ENCODE data around the gene MGST3. TPM values are rescaled to one million over a fixed set of nuclear protein-coding genes. Genes with fewer than 3 reads are reported as not detected.
"Not testable (repeated sequence)": the region's sequence is repeated elsewhere in the genome, so short reads cannot be mapped to it uniquely, and the experiment has no call there.

The MGST3 gene
- total RNA-seq, 1 experiment from 2014 or later: 235 TPM

GRCh38 chr1:165635329-165635728 is 4.3 kb downstream of the MGST3 start:
- Histone ChIP-seq H3K36me3 (replicated peaks; ENCODE audit: control insufficient read depth, insufficient read depth, low read length) (peaks cover 1% of the 10 kb centered on the region; the same call in 1 of the 2 replicates), H3K4me3 (ENCODE audit: insufficient read depth, low read depth, low read length) (no peak overlapping the region), H3K27me3 (ENCODE audit: control insufficient read depth, insufficient read depth, low read length) (no peaks in the 10 kb centered on the region)
- no peak for DNase-seq

GRCh38 chr1:165635823-165636222 is 4.8 kb downstream of the MGST3 start:
- Histone ChIP-seq H3K4me3 (ENCODE audit: insufficient read depth, low read depth, low read length) (no peak overlapping the region), H3K36me3 (replicated peaks; ENCODE audit: control insufficient read depth, insufficient read depth, low read length) (peaks cover 1% of the 10 kb centered on the region; the same call in 1 of the 2 replicates), H3K27me3 (ENCODE audit: control insufficient read depth, insufficient read depth, low read length) (no peaks in the 10 kb centered on the region)
- no peak for DNase-seq

GRCh38 chr1:165637427-165637826 is 6.4 kb downstream of the MGST3 start:
- no peak overlapping the region for H3K4me3 ChIP-seq (ENCODE audit: insufficient read depth, low read depth, low read length)
- H3K27me3 ChIP-seq (ENCODE audit: control insufficient read depth, insufficient read depth, low read length): no peaks in the 10 kb centered on the region
- peaks cover 1% of the 10 kb centered on the region; the same call in 1 of the 2 replicates for H3K36me3 ChIP-seq (replicated peaks; ENCODE audit: control insufficient read depth, insufficient read depth, low read length)
- DNase-seq: no peak

DNA sequence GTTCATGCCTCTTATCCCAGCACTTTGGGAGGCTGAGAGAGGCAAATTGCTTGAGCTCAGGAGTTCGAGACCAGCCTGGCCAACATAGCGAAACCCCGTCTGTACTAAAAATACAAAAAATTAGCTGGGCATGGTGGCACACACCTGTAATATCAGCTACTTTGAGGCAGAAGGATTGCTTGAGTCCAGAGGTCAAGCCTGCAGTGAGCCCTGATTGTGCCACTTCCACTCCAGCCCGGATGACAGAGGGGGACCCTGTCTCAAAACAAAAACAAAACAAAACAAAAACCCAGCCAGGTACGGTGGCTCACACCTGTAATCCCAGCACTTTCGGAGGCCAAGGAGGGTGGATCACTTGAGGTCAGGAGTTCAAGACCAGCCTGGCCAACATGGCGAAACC is 7.2 kb downstream of the MGST3 start:
- not testable (repeated sequence) for H3K27me3 ChIP-seq (ENCODE audit: control insufficient read depth, insufficient read depth, low read length); DNase-seq; H3K36me3 ChIP-seq (replicated peaks; ENCODE audit: control insufficient read depth, insufficient read depth, low read length); H3K4me3 ChIP-seq (ENCODE audit: insufficient read depth, low read depth, low read length)

DNA sequence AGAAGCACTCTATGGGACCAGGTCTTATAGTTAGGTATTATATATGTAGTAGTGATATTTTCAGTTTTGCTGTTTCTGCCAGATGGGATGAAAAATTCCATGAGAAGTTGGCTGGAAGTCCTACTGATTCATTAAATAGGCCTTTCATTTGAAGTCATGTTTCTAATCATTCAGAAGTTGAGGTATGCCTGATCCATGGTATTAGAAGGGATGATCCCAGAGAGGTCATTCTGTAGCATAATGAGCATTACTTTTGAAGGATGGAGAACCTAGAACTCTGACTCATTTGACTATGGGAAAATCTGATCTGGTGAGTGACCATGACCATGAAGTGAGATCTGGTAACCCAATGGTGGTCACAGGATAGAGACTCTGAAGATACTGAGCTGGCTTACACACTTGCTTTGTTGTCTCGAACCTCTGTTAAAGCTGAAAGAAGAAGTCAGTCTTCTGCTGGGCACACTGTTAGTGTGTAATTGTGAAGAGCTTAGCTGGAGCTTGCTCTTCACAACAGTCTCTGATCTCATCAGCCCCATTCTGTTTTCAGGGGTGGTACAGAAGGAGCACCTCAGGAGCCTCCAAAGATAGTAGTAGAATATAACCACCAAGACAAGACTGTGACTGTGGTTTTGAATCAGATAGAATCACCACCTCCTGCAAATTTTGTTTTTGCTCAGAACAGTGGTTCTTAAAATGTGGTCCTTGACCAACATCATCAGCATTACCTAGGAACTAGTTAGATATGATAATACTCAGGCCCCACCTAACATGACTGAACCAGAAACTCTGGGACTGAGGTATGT is 9.0 kb downstream of the MGST3 start:
- DNase-seq: no peak
- peaks cover 1% of the 10 kb centered on the region; the same call in 1 of the 2 replicates for H3K36me3 ChIP-seq (replicated peaks; ENCODE audit: control insufficient read depth, insufficient read depth, low read length)
- no peaks in the 10 kb centered on the region for H3K27me3 ChIP-seq (ENCODE audit: control insufficient read depth, insufficient read depth, low read length)
- H3K4me3 ChIP-seq (ENCODE audit: insufficient read depth, low read depth, low read length): no peak overlapping the region

- Histone ChIP-seq H3K27me3 (ENCODE audit: control insufficient read depth, insufficient read depth, low read length) (no peaks in the 10 kb centered on the region), H3K4me3 (ENCODE audit: insufficient read depth, low read depth, low read length) (no peak overlapping the region), H3K36me3 (replicated peaks; ENCODE audit: control insufficient read depth, insufficient read depth, low read length) (no peaks in the 10 kb centered on the region)
- no peak for DNase-seq
These were observed 10.4 kb downstream of the MGST3 start for GRCh38 chr1:165641231-165641987.

DNA sequence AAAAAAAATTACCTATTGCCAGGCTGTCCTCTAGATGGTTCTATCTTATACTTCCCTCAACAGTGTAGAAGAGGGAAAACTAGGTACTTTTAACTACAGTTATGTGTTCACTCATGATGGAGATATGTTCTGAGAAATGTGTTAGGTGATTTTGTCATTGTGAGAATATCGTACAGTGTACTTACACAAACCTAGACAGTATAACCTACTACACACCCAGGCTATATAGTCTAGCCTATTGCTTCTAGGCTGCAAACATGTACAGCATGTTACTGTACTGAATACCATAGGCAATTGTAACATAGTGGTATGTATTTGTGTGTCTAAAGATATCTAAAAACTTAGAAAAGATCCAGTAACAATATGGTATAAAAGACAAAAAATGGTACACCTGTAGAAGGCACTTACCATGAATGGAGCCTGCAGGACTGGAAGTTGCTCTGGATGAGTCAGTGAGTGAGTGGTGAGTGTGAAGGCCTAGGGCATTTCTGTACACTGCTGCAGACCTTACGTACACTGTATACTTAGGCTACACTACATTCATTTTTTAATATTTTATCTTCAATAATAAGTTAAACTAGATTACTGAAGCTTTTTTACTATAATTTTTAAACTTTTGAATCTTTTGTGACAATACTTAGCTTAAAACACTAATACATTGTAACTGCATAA is 13.2 kb downstream of the MGST3 start:
- no peak for DNase-seq
- Histone ChIP-seq H3K36me3 (replicated peaks; ENCODE audit: control insufficient read depth, insufficient read depth, low read length) (no peaks in the 10 kb centered on the region), H3K4me3 (ENCODE audit: insufficient read depth, low read depth, low read length) (no peak overlapping the region), H3K27me3 (ENCODE audit: control insufficient read depth, insufficient read depth, low read length) (no peaks in the 10 kb centered on the region)

- no peak overlapping the region for H3K4me3 ChIP-seq (ENCODE audit: insufficient read depth, low read depth, low read length)
- no peaks in the 10 kb centered on the region for H3K27me3 ChIP-seq (ENCODE audit: control insufficient read depth, insufficient read depth, low read length)
- DNase-seq: no peak
- H3K36me3 ChIP-seq (replicated peaks; ENCODE audit: control insufficient read depth, insufficient read depth, low read length): no peaks in the 10 kb centered on the region
These were observed 14.8 kb downstream of the MGST3 start for GRCh38 chr1:165645654-165646366.

GRCh38 chr1:165647517-165647916 is 16.5 kb downstream of the MGST3 start:
- Histone ChIP-seq H3K27me3 (ENCODE audit: control insufficient read depth, insufficient read depth, low read length) (no peaks in the 10 kb centered on the region), H3K4me3 (ENCODE audit: insufficient read depth, low read depth, low read length) (no peak overlapping the region), H3K36me3 (replicated peaks; ENCODE audit: control insufficient read depth, insufficient read depth, low read length) (no peaks in the 10 kb centered on the region)
- DNase-seq: no peak

- H3K4me3 ChIP-seq (ENCODE audit: insufficient read depth, low read depth, low read length): no peak overlapping the region
- H3K36me3 ChIP-seq (replicated peaks; ENCODE audit: control insufficient read depth, insufficient read depth, low read length): no peaks in the 10 kb centered on the region
- no peaks in the 10 kb centered on the region for H3K27me3 ChIP-seq (ENCODE audit: control insufficient read depth, insufficient read depth, low read length)
- no peak for DNase-seq
These were observed 16.9 kb downstream of the MGST3 start for GRCh38 chr1:165647970-165648369.

- DNase-seq: no peak
- H3K36me3 ChIP-seq (replicated peaks; ENCODE audit: control insufficient read depth, insufficient read depth, low read length): no peaks in the 10 kb centered on the region
- no peak overlapping the region for H3K4me3 ChIP-seq (ENCODE audit: insufficient read depth, low read depth, low read length)
- H3K27me3 ChIP-seq (ENCODE audit: control insufficient read depth, insufficient read depth, low read length): no peaks in the 10 kb centered on the region
These were observed 18.0 kb downstream of the MGST3 start for GRCh38 chr1:165648919-165649572.

DNA sequence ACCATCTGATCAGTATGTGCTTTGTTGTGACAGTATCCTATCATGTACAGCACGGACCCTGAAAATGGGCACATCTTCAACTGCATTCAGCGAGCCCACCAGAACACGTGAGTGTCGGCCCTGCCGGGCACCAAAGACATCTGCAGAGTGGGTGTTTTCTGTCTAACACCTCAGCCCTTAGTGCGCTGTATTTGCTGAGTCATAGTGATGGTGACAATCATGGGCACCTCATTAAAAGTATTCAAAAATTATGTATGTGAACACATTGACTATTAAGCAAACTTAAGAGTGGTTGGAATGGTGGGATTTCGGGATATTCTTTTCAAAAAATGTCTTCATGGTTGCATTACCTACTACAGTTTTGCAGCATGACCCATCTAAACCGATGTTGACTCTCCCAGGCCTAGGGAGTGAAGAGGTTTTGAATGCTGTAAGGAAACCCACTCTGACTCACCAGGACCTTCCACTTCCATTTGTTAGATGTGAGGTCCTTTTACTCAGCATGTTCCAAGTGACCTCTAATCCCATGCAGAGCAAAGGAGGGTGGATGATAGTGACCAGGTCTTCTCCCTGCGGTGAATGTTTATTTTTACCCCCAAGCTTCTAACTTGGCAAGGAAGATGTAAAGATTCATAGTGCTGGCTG is 20.1 kb downstream of the MGST3 start:
- no peak overlapping the region for H3K4me3 ChIP-seq (ENCODE audit: insufficient read depth, low read depth, low read length)
- H3K27me3 ChIP-seq (ENCODE audit: control insufficient read depth, insufficient read depth, low read length): no peaks in the 10 kb centered on the region
- DNase-seq: no peak
- peaks cover 1% of the 10 kb centered on the region for H3K36me3 ChIP-seq (replicated peaks; ENCODE audit: control insufficient read depth, insufficient read depth, low read length)

DNA sequence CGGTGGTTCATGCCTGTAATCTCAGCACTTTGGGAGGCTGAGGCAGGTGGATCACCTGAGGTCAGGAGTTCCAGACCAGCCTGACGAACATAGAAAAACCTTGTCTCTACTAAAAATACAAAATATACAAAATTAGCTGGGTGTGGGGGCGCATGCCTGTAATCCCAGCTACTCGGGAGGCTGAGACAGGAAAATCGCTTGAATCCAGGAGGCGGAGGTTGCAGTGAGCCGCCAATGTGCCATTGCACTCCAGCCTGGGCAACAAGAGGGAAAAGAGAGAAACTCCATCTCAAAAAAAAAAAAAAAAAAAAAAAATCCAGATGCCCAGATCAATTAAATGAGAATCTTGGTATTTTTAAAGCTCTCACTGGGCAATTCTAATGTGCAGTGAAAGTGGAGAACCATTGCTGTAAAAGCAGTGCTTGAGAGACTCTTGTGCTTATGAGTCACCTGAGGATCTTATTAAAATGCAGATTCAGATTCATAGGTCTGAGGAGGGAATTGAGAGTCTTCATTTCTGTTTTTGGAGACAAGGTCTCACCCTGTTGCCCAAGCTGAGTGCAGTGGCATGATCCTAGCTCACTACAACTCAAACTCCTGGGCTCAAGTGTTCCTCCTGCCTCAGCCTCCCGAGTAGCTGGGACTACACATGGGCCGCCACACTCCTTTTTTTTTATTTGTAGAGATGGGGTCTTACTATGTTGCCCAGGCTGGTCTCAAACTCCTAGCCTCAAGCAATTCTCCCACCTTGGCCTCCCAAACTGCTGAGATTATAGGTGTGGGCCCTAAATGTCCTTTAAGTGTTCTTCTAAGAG is 27.9 kb downstream of the MGST3 start:
- not testable (repeated sequence) for H3K27me3 ChIP-seq (ENCODE audit: control insufficient read depth, insufficient read depth, low read length); H3K4me3 ChIP-seq (ENCODE audit: insufficient read depth, low read depth, low read length); H3K36me3 ChIP-seq (replicated peaks; ENCODE audit: control insufficient read depth, insufficient read depth, low read length); DNase-seq
